GM12878 (cell line): ENCODE data around the gene FBXL15. TPM values are rescaled to one million over a fixed set of nuclear protein-coding genes. Genes with fewer than 3 reads are reported as not detected.

Source experiments
- ATAC-seq: fragments of 200-7000 bp; cut with Tn5 transposase; 3 replicates; pipeline ENCODE4 v1.9.1; 2020; ENCODE audit warnings: mild to moderate bottlenecking, moderate library complexity
- BruUV-seq: library from RNA; stranded (reverse); fragments of 400-500 nt; replicated peaks from 2 replicates; lab custom pipeline; 2021; lab: Mats Ljungman, UMichigan
- CTCF ChIA-PET: fragments of 300-600 bp; sonication (Branson Sonifier 250); formaldehyde crosslinking; extraction: SDS; loops from one replicate; lab custom pipeline; 2021; ENCODE audit warnings: inconsistent platforms; lab: Yijun Ruan, JAX
- POLR2A ChIA-PET: fragments of 350-600 bp; formaldehyde crosslinking; extraction: SDS; loops from one replicate; lab custom pipeline; 2021; ENCODE audit warnings: inconsistent platforms; lab: Charles Lee
- RAD21 ChIA-PET: fragments of 300-600 bp; sonication (Branson Sonifier 250); formaldehyde crosslinking; loops from one replicate; lab custom pipeline; 2023; ENCODE audit warnings: antibody characterized with exemption; ENCODE audit not compliant: unreplicated experiment; lab: Charles Lee
- SMC1A ChIA-PET: fragments of 300-600 bp; sonication (Branson Sonifier 250); formaldehyde crosslinking; loops from one replicate; lab custom pipeline; 2023; ENCODE audit not compliant: unreplicated experiment, uncharacterized antibody; lab: Charles Lee
- DNase-seq: peaks from one replicate; pipeline ENCODE4 v3.0.0-alpha.2; 2011; ENCODE audit warnings: low read depth, low spot score
- FAIRE-seq: peaks from 3 replicates; lab custom pipeline; 2011; peaks lifted over from hg19 to GRCh38; lab: Jason Lieb, UNC
- H2AFZ ChIP-seq: 2 replicates; pipeline ENCODE4 v1.6.0; 2011; ENCODE audit warnings: low read depth, low read length, control low read depth; ENCODE audit not compliant: control insufficient read depth
- H3K27ac ChIP-seq: 2 replicates; pipeline ENCODE4 v1.5.1; 2011; ENCODE audit warnings: control low read depth; ENCODE audit not compliant: control insufficient read depth, insufficient read depth
- H3K27me3 ChIP-seq, 2 experiments: replicated peaks in 1 of 2; 2 replicates each; pipeline versions ENCODE4 v1.6.0 to v1.6.1; 2011; ENCODE audit warnings: low read length in 1 of 2; ENCODE audit not compliant: control insufficient read depth in 2 of 2, insufficient read depth in 2 of 2
- H3K36me3 ChIP-seq, 2 experiments: 2 replicates each; pipeline ENCODE4 v1.5.1; 2011; ENCODE audit warnings: low read length in 1 of 2; ENCODE audit not compliant: control insufficient read depth in 2 of 2, insufficient read depth in 2 of 2
- H3K4me1 ChIP-seq: 2 replicates; pipeline ENCODE4 v1.6.1; 2011; ENCODE audit warnings: mild to moderate bottlenecking, low read length, moderate library complexity, mixed read lengths; ENCODE audit not compliant: control insufficient read depth, insufficient read depth
- H3K4me2 ChIP-seq: 2 replicates; pipeline ENCODE4 v1.6.0; 2011; ENCODE audit warnings: control low read depth; ENCODE audit not compliant: control insufficient read depth, insufficient read depth
- H3K4me3 ChIP-seq: fragments of 200-600 bp; sonication (generic); 2 replicates; pipeline ENCODE4 v1.5.1; 2016
- H3K79me2 ChIP-seq: 2 replicates; pipeline ENCODE4 v1.6.0; 2011; ENCODE audit warnings: low read length; ENCODE audit not compliant: control insufficient read depth, insufficient read depth
- H3K9ac ChIP-seq: 2 replicates; pipeline ENCODE4 v1.8.0; 2011; ENCODE audit warnings: low read length, control low read depth, mixed read lengths; ENCODE audit not compliant: control insufficient read depth, insufficient read depth
- H3K9me3 ChIP-seq: replicated peaks from 3 replicates; pipeline ENCODE4 v1.5.1; 2011; ENCODE audit warnings: mild to moderate bottlenecking, low read length; ENCODE audit not compliant: control insufficient read depth, insufficient read depth
- H4K20me1 ChIP-seq: 2 replicates; pipeline ENCODE4 v1.6.0; 2011; ENCODE audit not compliant: control insufficient read depth, insufficient read depth
- MYC ChIP-seq: IDR thresholded peaks from 2 replicates; pipeline ENCODE4 v1.6.1; 2011; ENCODE audit warnings: mild to moderate bottlenecking, low read length, moderate library complexity, inconsistent platforms; ENCODE audit not compliant: insufficient read depth, insufficient replicate concordance, insufficient read length, severe bottlenecking
- POLR2A ChIP-seq: IDR thresholded peaks from 2 replicates; pipeline ENCODE4 v1.6.1; 2011; ENCODE audit warnings: low read depth, mild to moderate bottlenecking, low read length
- POLR2AphosphoS5 ChIP-seq: IDR thresholded peaks from 2 replicates; pipeline ENCODE4 v1.6.1; 2011; ENCODE audit warnings: mild to moderate bottlenecking, low read length, inconsistent platforms
- SUPT20H ChIP-seq: IDR thresholded peaks from 2 replicates; pipeline ENCODE4 v1.6.1; 2011; ENCODE audit warnings: low read depth, mild to moderate bottlenecking, low read length, moderate library complexity, borderline replicate concordance; ENCODE audit not compliant: control insufficient read depth
- ZNF687 ChIP-seq: fragments of 450-650 bp; IDR thresholded peaks from 2 replicates; pipeline ENCODE4 v1.6.1; 2017; ENCODE audit warnings: mild to moderate bottlenecking, moderate library complexity
- WGBS: methylation state at CpG from one replicate; pipeline ENCODE4 v1.1.6; 2016; ENCODE audit warnings: low lambda C conversion rate; ENCODE audit not compliant: insufficient replicate concordance, insufficient coverage; ENCODE audit errors: missing lambda C conversion rate; 5-methylcytosine and 5-hydroxymethylcytosine counted together
- in situ Hi-C: fragments of 300-500 bp; cut with MboI; formaldehyde crosslinking; loops from 9 replicates; pipeline ENCODE4 v1.14.3; 2018; ENCODE audit warnings: mixed read lengths
- intact Hi-C: fragments of 100-400 bp; cut with micrococcal nuclease; formaldehyde crosslinking; loops from one replicate; pipeline ENCODE4 v1.14.2; 2022; ENCODE audit not compliant: unreplicated experiment
- polyA plus RNA-seq, 11 experiments: library from polyadenylated mRNA; depleted of rRNA in 4 of 11; unstranded in 6 of 11; stranded (reverse) in 5 of 11; fragments of >200 nt; fragmentation: Nextera tagmentation in 4 of 11; fragmentation: Illumina TruSeq in 1 of 11; extraction: Ambion mirVana in 4 of 11; extraction: Trizol in 1 of 11; gene quantifications; 1 replicate in 1 of 11; 2 replicates in 10 of 11; pipeline versions ENCODE4 v1.2.1 to v1.2.3, GENCODE V29; 2011 to 2016; ENCODE audit warnings: inconsistent platforms in 2 of 11, missing spikeins in 2 of 11, low read depth in 1 of 11
- total RNA-seq, 4 experiments: library from RNA; depleted of rRNA in 3 of 4; stranded (reverse); fragments of >200 nt in 3 of 4; fragmentation: Illumina TruSeq in 1 of 4; extraction: Trizol in 1 of 4; gene quantifications; 2 replicates each; pipeline versions ENCODE4 v1.2.1 to v1.2.3, GENCODE V29; 2013 to 2021

The FBXL15 gene
- total and polyA plus RNA-seq, 10 of the 15 experiments (the other 5 are each of a cell fraction or from before 2014, with no cell fraction given): 0.13 to 21.3 (median 7.9) TPM

GRCh38 chr10:102407425-102408130 is 13.1 kb upstream of the FBXL15 start (continued):
- TF ChIP-seq ZNF687: no peak
- peak; percentile 42; the same call in 1 of the 2 replicates for TF ChIP-seq POLR2AphosphoS5
- no peak for TF ChIP-seq SUPT20H

- Histone ChIP-seq H3K4me3 (no peak overlapping the region), H2AFZ (no peak overlapping the region), H4K20me1 (peaks cover 3% of the 10 kb centered on the region; the same call in 1 of the 2 replicates), H3K36me3 (peaks cover 0 to 3% of the 10 kb centered on the region in 2 experiments; a peak in 2 of 4 replicates), H3K4me1 (peaks cover 8% of the 10 kb centered on the region), H3K4me2 (peak overlapping the region; percentile 64; the same call in 1 of the 2 replicates), H3K9ac (no peak overlapping the region)
- POLR2A ChIA-PET: interaction anchor here (0.5 kb wide), 1 partner anchor 76 kb away, joined by 7 read pairs; no protein-coding TSS in a partner anchor
- 54% methylated on average over 14 of the region's 14 CpGs for WGBS
- TF ChIP-seq MYC: no peak
- TF ChIP-seq POLR2A: peak; percentile 75
- peak; percentile 63; the same call in 1 of the 2 replicates for TF ChIP-seq POLR2AphosphoS5
- TF ChIP-seq, all 136 proteins: peak for 2
- no peaks in the 10 kb centered on the region for H3K79me2 ChIP-seq
- intact Hi-C loops: no loop called here
- ChIA-PET RAD21 (interaction anchor here (1.3 kb wide), 1 partner anchor 12 kb away, joined by 3 read pairs; the partner anchor contains the start of gene FBXL15), SMC1A (no interaction called here), CTCF (interaction anchor here (0.6 kb wide), 1 partner anchor 66 kb away, joined by 3 read pairs; no protein-coding TSS in a partner anchor)
- DNase-seq (no peak), ATAC-seq (peak; percentile 4), FAIRE-seq (no peak)
- in situ Hi-C loops: loop anchor here (5.0 kb wide), 1 partner anchor 181 kb away; the partner anchor contains the start of gene ELOVL3
- no TSS peak for BruUV-seq
- peaks cover 17 to 21% of the 10 kb centered on the region in 2 experiments for H3K27me3 ChIP-seq
- no peak overlapping the region for H3K27ac ChIP-seq
- no peaks in the 10 kb centered on the region for H3K9me3 ChIP-seq
Measured at GRCh38 chr10:102408131-102408727, 12.4 kb upstream of the FBXL15 start.
